PC-3 (cell line): ENCODE results near the gene BNIP5.

ENCODE experiments used
- EZH2 ChIP-seq: fragments of 300-600 bp; sonication (generic); IDR thresholded peaks from one replicate; pipeline ENCODE4 v1.6.1; 2017; ENCODE audit warnings: antibody characterized with exemption, mild to moderate bottlenecking, low read length; ENCODE audit not compliant: unreplicated experiment
- EZH2phosphoT487 ChIP-seq: fragments of 300-600 bp; sonication (generic); IDR thresholded peaks from 2 replicates; pipeline ENCODE4 v1.6.1; 2018; ENCODE audit warnings: mild to moderate bottlenecking, antibody characterized with exemption, low read length, borderline replicate concordance
- TF ChIP-seq, protein P1 (sequence below): fragments of 300-600 bp; sonication (generic); conservative IDR thresholded peaks from 2 replicates; pipeline ENCODE4 v1.5.1; 2017; ENCODE audit warnings: antibody characterized with exemption, low read depth, mild to moderate bottlenecking, low read length

DNA sequence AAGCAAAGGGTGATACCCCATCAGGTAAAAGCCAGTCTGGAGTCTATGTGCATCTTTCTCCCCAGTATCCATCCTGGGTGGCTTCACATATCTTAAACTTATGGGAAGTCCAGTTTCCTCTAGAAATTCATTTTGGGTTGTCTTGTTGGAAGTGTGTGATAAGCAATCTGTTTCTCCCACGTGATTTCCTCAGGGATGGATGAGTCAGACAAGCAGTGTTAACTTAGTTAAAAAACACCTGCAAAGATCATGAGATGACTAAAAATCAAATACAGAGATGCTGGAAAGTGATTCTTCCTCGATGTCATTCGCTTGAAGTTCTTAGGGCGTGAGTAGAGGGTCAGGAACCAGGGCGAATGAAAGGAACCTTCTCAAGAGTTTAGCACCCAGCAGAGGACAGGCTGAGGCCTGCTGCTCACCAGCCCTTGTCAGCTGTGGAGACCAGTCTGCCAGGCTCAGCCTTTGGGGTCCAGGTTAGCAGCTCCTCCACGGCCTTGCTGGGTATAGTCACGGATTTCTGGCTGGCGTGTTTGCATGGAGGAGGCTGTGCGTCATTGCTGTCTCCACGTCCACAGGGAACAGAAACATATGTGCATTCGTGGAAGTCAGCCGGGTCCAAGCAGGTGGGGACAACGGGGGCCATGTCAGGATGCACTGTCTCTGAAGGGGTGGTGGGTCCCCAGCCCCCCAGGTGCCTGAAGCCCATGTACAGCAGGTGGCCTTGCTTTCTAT is 69.6 kb downstream of the BNIP5 start:
- TF ChIP-seq, protein P1, sequence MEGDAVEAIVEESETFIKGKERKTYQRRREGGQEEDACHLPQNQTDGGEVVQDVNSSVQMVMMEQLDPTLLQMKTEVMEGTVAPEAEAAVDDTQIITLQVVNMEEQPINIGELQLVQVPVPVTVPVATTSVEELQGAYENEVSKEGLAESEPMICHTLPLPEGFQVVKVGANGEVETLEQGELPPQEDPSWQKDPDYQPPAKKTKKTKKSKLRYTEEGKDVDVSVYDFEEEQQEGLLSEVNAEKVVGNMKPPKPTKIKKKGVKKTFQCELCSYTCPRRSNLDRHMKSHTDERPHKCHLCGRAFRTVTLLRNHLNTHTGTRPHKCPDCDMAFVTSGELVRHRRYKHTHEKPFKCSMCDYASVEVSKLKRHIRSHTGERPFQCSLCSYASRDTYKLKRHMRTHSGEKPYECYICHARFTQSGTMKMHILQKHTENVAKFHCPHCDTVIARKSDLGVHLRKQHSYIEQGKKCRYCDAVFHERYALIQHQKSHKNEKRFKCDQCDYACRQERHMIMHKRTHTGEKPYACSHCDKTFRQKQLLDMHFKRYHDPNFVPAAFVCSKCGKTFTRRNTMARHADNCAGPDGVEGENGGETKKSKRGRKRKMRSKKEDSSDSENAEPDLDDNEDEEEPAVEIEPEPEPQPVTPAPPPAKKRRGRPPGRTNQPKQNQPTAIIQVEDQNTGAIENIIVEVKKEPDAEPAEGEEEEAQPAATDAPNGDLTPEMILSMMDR, result no peak
- TF ChIP-seq EZH2phosphoT487 (no peak), EZH2 (no peak)
